ENCODE measurements around the gene SLC16A5.
"Not testable (repeated sequence)": the region's sequence is repeated elsewhere in the genome, so short reads cannot be mapped to it uniquely, and the experiment has no call there.

SLC16A5 gene

GRCh38 chr17:75124819-75125162 lies 37.0 kb downstream of the SLC16A5 start:
- TF ChIP-seq ZNF70 (CRISPR knock-in tag; IDR thresholded peaks at IDR 0.05), result no peak
- TF ChIP-seq TCF4 (CRISPR knock-in tag; IDR thresholded peaks at IDR 0.05; ENCODE audit: borderline replicate concordance), result no peak
- no peak for TF ChIP-seq SNAI2 (CRISPR knock-in tag; IDR thresholded peaks at IDR 0.05)
- no peak for TF ChIP-seq ZFP3 (CRISPR knock-in tag; IDR thresholded peaks at IDR 0.05)
- no peak for TF ChIP-seq BACH2 (CRISPR knock-in tag; IDR thresholded peaks at IDR 0.05; ENCODE audit: borderline replicate concordance)
- no peak for TF ChIP-seq ZNF565 (CRISPR knock-in tag; conservative IDR thresholded peaks at IDR 0.05; ENCODE audit: low read depth)
- ATAC-seq, result peak; percentile 11; the same call in 2 of the 3 replicates

- no peak for ATAC-seq
- TF ChIP-seq ZFP3 (CRISPR knock-in tag; IDR thresholded peaks at IDR 0.05), result no peak
- no peak for TF ChIP-seq TCF4 (CRISPR knock-in tag; IDR thresholded peaks at IDR 0.05; ENCODE audit: borderline replicate concordance)
- TF ChIP-seq ZFP30 (CRISPR knock-in tag; IDR thresholded peaks at IDR 0.05), result no peak
- no peak for TF ChIP-seq OSR1 (CRISPR knock-in tag; IDR thresholded peaks at IDR 0.05)
- no peak for TF ChIP-seq TSHZ2 (CRISPR knock-in tag; IDR thresholded peaks at IDR 0.05)
- TF ChIP-seq ZNF565 (CRISPR knock-in tag; conservative IDR thresholded peaks at IDR 0.05; ENCODE audit: low read depth), result no peak
- TF ChIP-seq CREB5 (CRISPR knock-in tag; IDR thresholded peaks at IDR 0.05; ENCODE audit: low read depth), result no peak
Observed at GRCh38 chr17:75125984-75126383, 38.2 kb downstream of the SLC16A5 start.

- no peak for ATAC-seq
Observed at GRCh38 chr17:75126954-75127353, 39.2 kb downstream of the SLC16A5 start.

GRCh38 chr17:75127936-75128335 lies 40.2 kb downstream of the SLC16A5 start:
- not testable (repeated sequence) for ATAC-seq

More at GRCh38 chr17:75126954-75127353, 39.2 kb downstream of the SLC16A5 start:
- TF ChIP-seq ZFP3 (CRISPR knock-in tag; IDR thresholded peaks at IDR 0.05) (no peak), ISL1 (CRISPR knock-in tag; IDR thresholded peaks at IDR 0.05) (no peak), TCF4 (CRISPR knock-in tag; IDR thresholded peaks at IDR 0.05; ENCODE audit: borderline replicate concordance) (no peak), ZFP30 (CRISPR knock-in tag; IDR thresholded peaks at IDR 0.05) (no peak), GLIS3 (CRISPR knock-in tag; IDR thresholded peaks at IDR 0.05) (no peak), ARNTL (CRISPR knock-in tag; IDR thresholded peaks at IDR 0.05; ENCODE audit: borderline replicate concordance, low read depth) (no peak), ESRRG (CRISPR knock-in tag; IDR thresholded peaks at IDR 0.05) (no peak), ZNF8 (CRISPR knock-in tag; IDR thresholded peaks at IDR 0.05) (no peak)

GRCh38 chr17:75128694-75129505 lies 41.1 kb downstream of the SLC16A5 start:
- ATAC-seq, result no peak
- TF ChIP-seq ZNF70 (CRISPR knock-in tag; IDR thresholded peaks at IDR 0.05) (no peak), ZNF8 (CRISPR knock-in tag; IDR thresholded peaks at IDR 0.05) (no peak), TCF4 (CRISPR knock-in tag; IDR thresholded peaks at IDR 0.05; ENCODE audit: borderline replicate concordance) (no peak), ZFP30 (CRISPR knock-in tag; IDR thresholded peaks at IDR 0.05) (no peak), GLIS3 (CRISPR knock-in tag; IDR thresholded peaks at IDR 0.05) (no peak), ARNTL (CRISPR knock-in tag; IDR thresholded peaks at IDR 0.05; ENCODE audit: borderline replicate concordance, low read depth) (no peak), POU6F1 (CRISPR knock-in tag; IDR thresholded peaks at IDR 0.05; ENCODE audit: borderline replicate concordance, low read depth) (no peak), PATZ1 (CRISPR knock-in tag; IDR thresholded peaks at IDR 0.05; ENCODE audit: borderline replicate concordance) (no peak), RARB (CRISPR knock-in tag; IDR thresholded peaks at IDR 0.05) (no peak), TOX (CRISPR knock-in tag; IDR thresholded peaks at IDR 0.05; ENCODE audit: borderline replicate concordance) (no peak), PPARA (CRISPR knock-in tag; IDR thresholded peaks at IDR 0.05; ENCODE audit: borderline replicate concordance) (no peak), CSRNP3 (CRISPR knock-in tag; IDR thresholded peaks at IDR 0.05) (no peak), BACH2 (CRISPR knock-in tag; IDR thresholded peaks at IDR 0.05; ENCODE audit: borderline replicate concordance) (no peak), CSDC2 (CRISPR knock-in tag; IDR thresholded peaks at IDR 0.05) (no peak), ZNF565 (CRISPR knock-in tag; conservative IDR thresholded peaks at IDR 0.05; ENCODE audit: low read depth) (no peak), ZFP3 (CRISPR knock-in tag; IDR thresholded peaks at IDR 0.05) (no peak), OSR1 (CRISPR knock-in tag; IDR thresholded peaks at IDR 0.05) (no peak)

All from SK-N-SH treated with all-trans-retinoic acid at 6 μM for 48 hours (cell line).